IMR-90 (cell line): ENCODE data around the gene SYNPO. TPM values are rescaled to one million over a fixed set of nuclear protein-coding genes. Genes with fewer than 3 reads are reported as not detected.

Experiments used
- ATAC-seq: fragments of 200-7000 bp; cut with Tn5 transposase; 2 replicates; pipeline ENCODE4 v1.9.1; 2020; ENCODE audit warnings: low read depth, mild to moderate bottlenecking, moderate library complexity
- BruUV-seq: library from RNA; stranded (reverse); fragments of 400-500 nt; replicated peaks from 2 replicates; lab custom pipeline; 2021; lab: Mats Ljungman, UMichigan
- CTCF ChIA-PET: fragments of 300-600 bp; formaldehyde crosslinking; extraction: SDS; loops from one replicate; lab custom pipeline; 2021; ENCODE audit warnings: antibody characterized with exemption; lab: Yijun Ruan, JAX
- POLR2A ChIA-PET: fragments of 300-600 bp; sonication (Branson Sonifier 250); formaldehyde crosslinking; loops from one replicate; lab custom pipeline; 2022; ENCODE audit warnings: antibody characterized with exemption; ENCODE audit not compliant: unreplicated experiment; lab: Charles Lee
- DNase-seq: peaks from one replicate; pipeline ENCODE4 v3.0.0; 2013
- H2AFZ ChIP-seq: replicated peaks from 2 replicates; pipeline ENCODE3; 2013; ENCODE audit warnings: low read length, mild to moderate bottlenecking; ENCODE audit not compliant: poor library complexity
- H2AK5ac ChIP-seq: 2 replicates; pipeline ENCODE4 v1.6.1; 2013; ENCODE audit warnings: low read depth, low read length, inconsistent platforms
- H2AK9ac ChIP-seq: replicated peaks from 2 replicates; pipeline ENCODE3; 2013; ENCODE audit warnings: mild to moderate bottlenecking, low read depth, low read length, moderate library complexity; ENCODE audit not compliant: poor library complexity
- H2BK120ac ChIP-seq: 2 replicates; pipeline ENCODE4 v1.6.1; 2013; ENCODE audit warnings: low read depth, low read length, inconsistent platforms
- H2BK15ac ChIP-seq: 3 replicates; pipeline ENCODE4 v1.6.1; 2013; ENCODE audit warnings: low read depth, low read length, inconsistent platforms
- H2BK20ac ChIP-seq: 2 replicates; pipeline ENCODE4 v1.6.1; 2013; ENCODE audit warnings: low read depth, mild to moderate bottlenecking, inconsistent platforms, low read length, moderate library complexity
- H2BK5ac ChIP-seq: 2 replicates; pipeline ENCODE4 v1.6.1; 2013; ENCODE audit warnings: mild to moderate bottlenecking, low read depth, low read length, inconsistent platforms; ENCODE audit not compliant: poor library complexity, severe bottlenecking
- H3K14ac ChIP-seq: replicated peaks from 2 replicates; pipeline ENCODE4 v1.6.1; 2013; ENCODE audit warnings: low read depth, low read length, inconsistent platforms
- H3K18ac ChIP-seq: 2 replicates; pipeline ENCODE4 v1.6.1; 2013; ENCODE audit warnings: low read depth, low read length, control low read depth
- H3K23ac ChIP-seq: 2 replicates; pipeline ENCODE4 v1.6.1; 2013; ENCODE audit warnings: low read depth, low read length, inconsistent platforms
- H3K27ac ChIP-seq: 2 replicates; pipeline ENCODE4 v1.5.1; 2013; ENCODE audit warnings: mild to moderate bottlenecking, control low read depth, low read length; ENCODE audit not compliant: insufficient read depth
- H3K27me3 ChIP-seq: 2 replicates; pipeline ENCODE4 v1.6.1; 2013; ENCODE audit warnings: low read length; ENCODE audit not compliant: control insufficient read depth, insufficient read depth
- H3K36me3 ChIP-seq: 2 replicates; pipeline ENCODE4 v1.6.1; 2013; ENCODE audit warnings: low read length, mixed read lengths; ENCODE audit not compliant: control insufficient read depth, insufficient read depth
- H3K4ac ChIP-seq: 2 replicates; pipeline ENCODE4 v1.6.1; 2013; ENCODE audit warnings: low read depth, low read length, inconsistent platforms
- H3K4me1 ChIP-seq: 2 replicates; pipeline ENCODE4 v1.6.1; 2013; ENCODE audit warnings: low read length, mixed read lengths; ENCODE audit not compliant: control insufficient read depth, insufficient read depth
- H3K4me2 ChIP-seq: 2 replicates; pipeline ENCODE4 v1.6.1; 2013; ENCODE audit warnings: low read depth, mild to moderate bottlenecking, control low read depth, low read length, moderate library complexity
- H3K4me3 ChIP-seq: 2 replicates; pipeline ENCODE4 v1.5.1; 2013; ENCODE audit warnings: low read depth, mild to moderate bottlenecking, control low read depth, low read length, moderate library complexity; ENCODE audit not compliant: insufficient read depth
- H3K56ac ChIP-seq: 2 replicates; pipeline ENCODE4 v1.6.1; 2013; ENCODE audit warnings: low read length, inconsistent platforms; ENCODE audit not compliant: insufficient read depth; ENCODE audit errors: extremely low read depth
- H3K79me1 ChIP-seq, 2 experiments: 2 replicates each; pipeline ENCODE4 v1.6.1; 2013; ENCODE audit warnings: low read length in 2 of 2, inconsistent platforms in 1 of 2, low read depth in 1 of 2
- H3K9ac ChIP-seq: 2 replicates; pipeline ENCODE4 v1.6.1; 2013; ENCODE audit warnings: low read depth, low read length, control low read depth
- H3K9me1 ChIP-seq: 2 replicates; pipeline ENCODE4 v1.6.1; 2013; ENCODE audit warnings: low read length, inconsistent platforms; ENCODE audit not compliant: insufficient read depth
- H3K9me3 ChIP-seq: 2 replicates; pipeline ENCODE4 v1.6.1; 2013; ENCODE audit warnings: low read length; ENCODE audit not compliant: control insufficient read depth, insufficient read depth
- H4K20me1 ChIP-seq: 2 replicates; pipeline ENCODE4 v1.6.1; 2013; ENCODE audit warnings: low read length, inconsistent platforms; ENCODE audit not compliant: insufficient read depth
- H4K5ac ChIP-seq: 2 replicates; pipeline ENCODE4 v1.6.1; 2013; ENCODE audit warnings: mild to moderate bottlenecking, low read depth, low read length, control low read depth
- H4K8ac ChIP-seq, 2 experiments: 2 replicates each; pipeline ENCODE4 v1.6.1; 2013; ENCODE audit warnings: low read depth in 2 of 2, low read length in 2 of 2, control low read depth in 1 of 2, inconsistent platforms in 1 of 2
- H4K91ac ChIP-seq: 2 replicates; pipeline ENCODE4 v1.6.1; 2013; ENCODE audit warnings: low read depth, low read length, inconsistent platforms; ENCODE audit not compliant: insufficient read depth
- CHD1 ChIP-seq: IDR thresholded peaks from 2 replicates; pipeline ENCODE4 v1.6.1; 2012; ENCODE audit warnings: low read depth, low read length, improper control_type of control experiment
- CTCF ChIP-seq: conservative IDR thresholded peaks from 2 replicates; pipeline ENCODE4 v1.5.1; 2012; ENCODE audit warnings: mild to moderate bottlenecking, low read depth, low read length, improper control_type of control experiment
- NFE2L2 ChIP-seq: fragments of 150-350 bp; IDR thresholded peaks from 2 replicates; pipeline ENCODE4 v1.6.1; 2016; ENCODE audit warnings: low read depth, mild to moderate bottlenecking, low read length
- RAD21 ChIP-seq: IDR thresholded peaks from 2 replicates; pipeline ENCODE4 v1.6.1; 2012; ENCODE audit warnings: low read length, improper control_type of control experiment
- RCOR1 ChIP-seq: IDR thresholded peaks from 2 replicates; pipeline ENCODE4 v1.6.1; 2012; ENCODE audit warnings: mild to moderate bottlenecking, low read length, improper control_type of control experiment; ENCODE audit not compliant: insufficient replicate concordance
- WGBS, 2 experiments: methylation state at CpG; one replicate each; pipeline versions ENCODE4 v1.1.5 to v1.1.7; 2013; ENCODE audit warnings: missing lambda C conversion rate in 2 of 2; ENCODE audit not compliant: insufficient read length in 1 of 2; ENCODE audit errors: extremely low coverage in 2 of 2; 5-methylcytosine and 5-hydroxymethylcytosine counted together
- dilution Hi-C: fragments of 300-500 bp; cut with HindIII; formaldehyde crosslinking; loops from one replicate; pipeline ENCODE4 v1.14.3; 2018; ENCODE audit warnings: low sequenced_read_pairs; ENCODE audit not compliant: unreplicated experiment
- in situ Hi-C: fragments of 300-500 bp; cut with MboI; formaldehyde crosslinking; loops from 3 replicates; pipeline ENCODE4 v1.14.3; 2019; ENCODE audit warnings: low sequenced_read_pairs, inconsistent platforms, mixed read lengths
- intact Hi-C: fragments of 100-400 bp; cut with micrococcal nuclease; formaldehyde crosslinking; loops from 2 replicates; pipeline ENCODE4 v1.10.0; 2022
- polyA plus RNA-seq, 3 experiments: library from polyadenylated mRNA; depleted of rRNA; stranded (reverse); fragments of >200 nt; gene quantifications; 2 replicates each; pipeline ENCODE4 v1.2.3, GENCODE V29; 2012; ENCODE audit warnings: low replicate concordance in 1 of 3
- total RNA-seq: library from RNA; depleted of rRNA; stranded (reverse); fragments of >200 nt; gene quantifications from 2 replicates; pipeline ENCODE4 v1.2.3, GENCODE V29; 2012
- TF ChIP-seq, protein P1 (sequence below): fragments of 150-350 bp; IDR thresholded peaks from 2 replicates; pipeline ENCODE4 v1.6.1; 2016; ENCODE audit warnings: low read depth, mild to moderate bottlenecking, low read length, moderate library complexity, borderline replicate concordance
- TF ChIP-seq, protein P2 (sequence below): fragments of 150-350 bp; IDR thresholded peaks from 2 replicates; pipeline ENCODE4 v1.6.1; 2017; ENCODE audit warnings: mild to moderate bottlenecking, antibody characterized with exemption, low read length, low read depth

Gene SYNPO
- total and polyA plus RNA-seq, 2 of the 4 experiments (the other 2 are of a cell fraction): 3.0 to 24.8 TPM

GRCh38 chr5:150613991-150614660 is 26.3 kb upstream of the SYNPO start:
- intact Hi-C loops (no loop called here), dilution Hi-C loops (no loop called here), in situ Hi-C loops (no loop called here)
- WGBS, 2 experiments: no CpG with 5 or more reads among the region's 9 CpGs
- Histone ChIP-seq H3K4me3 (no peak overlapping the region), H3K9me1 (0 out of 2 replicates have a peak, but pooled peaks cover 9% of the 10 kb centered on the region), H3K36me3 (no peaks in the 10 kb centered on the region), H3K56ac (no peak overlapping the region), H2BK120ac (no peak overlapping the region), H4K20me1 (no peaks in the 10 kb centered on the region), H2AFZ (no peak overlapping the region), H3K18ac (no peak overlapping the region; the same call in 1 of the 2 replicates), H3K4ac (no peak overlapping the region), H2BK15ac (no peak overlapping the region), H2AK5ac (no peak overlapping the region), H2BK20ac (no peak overlapping the region), H3K9ac (no peak overlapping the region), H2BK5ac (no peak overlapping the region), H4K8ac (no peak overlapping the region), H3K27ac (no peak overlapping the region), H3K4me2 (no peak overlapping the region), H4K91ac (no peak overlapping the region), H3K14ac (no peak overlapping the region), H3K27me3 (peaks cover 4% of the 10 kb centered on the region; the same call in 1 of the 2 replicates), H4K5ac (no peak overlapping the region), H3K4me1 (peaks cover 20% of the 10 kb centered on the region), H3K79me1 (no peaks in the 10 kb centered on the region), H2AK9ac (no peak overlapping the region), H3K23ac (no peak overlapping the region), H3K9me3 (no peaks in the 10 kb centered on the region)
- no peak for TF ChIP-seq RAD21
- no peak for TF ChIP-seq NFE2L2
- TF ChIP-seq CTCF: no peak; the same call in 1 of the 2 replicates
- TF ChIP-seq, protein P1, sequence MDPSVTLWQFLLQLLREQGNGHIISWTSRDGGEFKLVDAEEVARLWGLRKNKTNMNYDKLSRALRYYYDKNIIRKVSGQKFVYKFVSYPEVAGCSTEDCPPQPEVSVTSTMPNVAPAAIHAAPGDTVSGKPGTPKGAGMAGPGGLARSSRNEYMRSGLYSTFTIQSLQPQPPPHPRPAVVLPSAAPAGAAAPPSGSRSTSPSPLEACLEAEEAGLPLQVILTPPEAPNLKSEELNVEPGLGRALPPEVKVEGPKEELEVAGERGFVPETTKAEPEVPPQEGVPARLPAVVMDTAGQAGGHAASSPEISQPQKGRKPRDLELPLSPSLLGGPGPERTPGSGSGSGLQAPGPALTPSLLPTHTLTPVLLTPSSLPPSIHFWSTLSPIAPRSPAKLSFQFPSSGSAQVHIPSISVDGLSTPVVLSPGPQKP: no peak
- TF ChIP-seq RCOR1: no peak
- TF ChIP-seq CHD1: no peak
- TF ChIP-seq, protein P2, sequence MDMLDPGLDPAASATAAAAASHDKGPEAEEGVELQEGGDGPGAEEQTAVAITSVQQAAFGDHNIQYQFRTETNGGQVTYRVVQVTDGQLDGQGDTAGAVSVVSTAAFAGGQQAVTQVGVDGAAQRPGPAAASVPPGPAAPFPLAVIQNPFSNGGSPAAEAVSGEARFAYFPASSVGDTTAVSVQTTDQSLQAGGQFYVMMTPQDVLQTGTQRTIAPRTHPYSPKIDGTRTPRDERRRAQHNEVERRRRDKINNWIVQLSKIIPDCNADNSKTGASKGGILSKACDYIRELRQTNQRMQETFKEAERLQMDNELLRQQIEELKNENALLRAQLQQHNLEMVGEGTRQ: no peak
- ChIA-PET CTCF (interaction anchor here (1.0 kb wide), 1 partner anchor 24 kb away, joined by 3 read pairs; no protein-coding TSS in a partner anchor), POLR2A (no interaction called here)
- BruUV-seq: no TSS peak
- DNase-seq (no peak), ATAC-seq (no peak)
